GM23338 (cell line): ENCODE results near the gene URI1. TPM values are rescaled to one million over a fixed set of nuclear protein-coding genes. Genes with fewer than 3 reads are reported as not detected.

ENCODE experiments used
- ATAC-seq: fragments of 200-7000 bp; cut with Tn5 transposase; 3 replicates; pipeline ENCODE4 v1.9.1; 2020
- DNase-seq: peaks from one replicate; pipeline ENCODE4 v3.0.0-alpha.2; 2015; ENCODE audit warnings: low spot score
- H2AFZ ChIP-seq: fragments of 200-600 bp; sonication (generic); 2 replicates; pipeline ENCODE4 v1.8.0; 2016; ENCODE audit warnings: antibody characterized with exemption, mild to moderate bottlenecking, moderate library complexity
- H3F3A ChIP-seq: fragments of 200-600 bp; sonication (generic); replicated peaks from 2 replicates; pipeline ENCODE4 v1.8.0; 2017; ENCODE audit warnings: antibody characterized with exemption, mixed run types, low read depth
- H3K27ac ChIP-seq: fragments of 200-600 bp; sonication (generic); 2 replicates; pipeline ENCODE4 v1.6.1; 2016; ENCODE audit warnings: low read depth
- H3K27me3 ChIP-seq: fragments of 200-600 bp; sonication (generic); 2 replicates; pipeline ENCODE4 v1.8.0; 2016; ENCODE audit warnings: mild to moderate bottlenecking, mixed run types, moderate library complexity; ENCODE audit not compliant: insufficient read depth
- H3K36me3 ChIP-seq: fragments of 200-600 bp; sonication (generic); 2 replicates; pipeline ENCODE4 v1.8.0; 2016; ENCODE audit warnings: mild to moderate bottlenecking; ENCODE audit not compliant: insufficient read depth
- H3K4me1 ChIP-seq: fragments of 200-600 bp; sonication (generic); 2 replicates; pipeline ENCODE4 v1.8.0; 2016; ENCODE audit warnings: mild to moderate bottlenecking, moderate library complexity; ENCODE audit not compliant: insufficient read depth
- H3K4me2 ChIP-seq: fragments of 200-600 bp; sonication (generic); 2 replicates; pipeline ENCODE4 v1.7.1; 2017; ENCODE audit warnings: mixed run types
- H3K4me3 ChIP-seq: fragments of 200-600 bp; sonication (generic); 2 replicates; pipeline ENCODE4 v1.6.1; 2016; ENCODE audit warnings: mixed run types
- H3K79me2 ChIP-seq: fragments of 200-600 bp; sonication (generic); replicated peaks from 2 replicates; pipeline ENCODE4 v1.8.0; 2017; ENCODE audit warnings: mild to moderate bottlenecking; ENCODE audit not compliant: insufficient read depth
- H3K9me2 ChIP-seq: fragments of 200-600 bp; sonication (generic); 2 replicates; pipeline ENCODE4 v1.8.0; 2017; ENCODE audit not compliant: insufficient read depth
- H4K20me1 ChIP-seq: fragments of 200-600 bp; sonication (generic); replicated peaks from 2 replicates; pipeline ENCODE4 v1.8.0; 2017; ENCODE audit warnings: mild to moderate bottlenecking; ENCODE audit not compliant: insufficient read depth
- H3K27ac Mint-ChIP-seq: 2 replicates; pipeline ENCODE4 v1.8.0; 2020; ENCODE audit warnings: inconsistent platforms, mild to moderate bottlenecking, moderate library complexity, mixed read lengths
- H3K27me3 Mint-ChIP-seq: 3 replicates; pipeline ENCODE4 v1.8.0; 2022; ENCODE audit warnings: low read depth, mild to moderate bottlenecking, moderate library complexity, mixed read lengths, inconsistent platforms; ENCODE audit not compliant: insufficient read depth, poor library complexity
- H3K36me3 Mint-ChIP-seq: 3 replicates; pipeline ENCODE4 v1.8.0; 2021; ENCODE audit warnings: low read depth, mild to moderate bottlenecking, inconsistent platforms, moderate library complexity, mixed read lengths
- H3K4me1 Mint-ChIP-seq: 3 replicates; pipeline ENCODE4 v1.8.0; 2020; ENCODE audit warnings: mild to moderate bottlenecking, inconsistent platforms, mixed read lengths
- H3K4me3 Mint-ChIP-seq: 3 replicates; pipeline ENCODE4 v1.8.0; 2021; ENCODE audit warnings: moderate library complexity, mild to moderate bottlenecking, inconsistent platforms, mixed read lengths
- H3K9me3 Mint-ChIP-seq: 3 replicates; pipeline ENCODE4 v1.8.0; 2020; ENCODE audit warnings: moderate library complexity, mild to moderate bottlenecking, inconsistent platforms, mixed read lengths
- CREB1 ChIP-seq: fragments of 250-450 bp; sonication (Bioruptor Pico); IDR thresholded peaks from 2 replicates; pipeline ENCODE4 v1.5.0; 2020; ENCODE audit warnings: low read depth, mild to moderate bottlenecking, moderate library complexity
- CTCF ChIP-seq, 2 experiments: fragments of 200-600 bp in 1 of 2; sonication (generic) in 1 of 2; conservative IDR thresholded peaks; 2 replicates each; pipeline versions ENCODE4 v1.5.1 to v1.6.1; 2016 to 2017; ENCODE audit warnings: antibody characterized with exemption in 2 of 2, low read depth in 2 of 2, mild to moderate bottlenecking in 2 of 2, moderate library complexity in 1 of 2
- ETS1 ChIP-seq: IDR thresholded peaks from 2 replicates; pipeline ENCODE4 v1.6.1; 2016; ENCODE audit warnings: antibody characterized with exemption
- EZH2 ChIP-seq: fragments of 200-600 bp; sonication (generic); IDR thresholded peaks from one replicate; pipeline ENCODE4 v1.8.0; 2017; ENCODE audit warnings: antibody characterized with exemption, mild to moderate bottlenecking, low read depth; ENCODE audit not compliant: unreplicated experiment
- EZH2phosphoT487 ChIP-seq: fragments of 200-600 bp; sonication (generic); IDR thresholded peaks from one replicate; pipeline ENCODE4 v1.8.1; 2018; ENCODE audit warnings: antibody characterized with exemption; ENCODE audit not compliant: unreplicated experiment
- JUNB ChIP-seq: IDR thresholded peaks from one replicate; pipeline ENCODE4 v1.6.1; 2016; ENCODE audit warnings: antibody characterized with exemption; ENCODE audit not compliant: unreplicated experiment
- POLR2AphosphoS5 ChIP-seq: IDR thresholded peaks from 2 replicates; pipeline ENCODE4 v1.6.1; 2016; ENCODE audit warnings: antibody characterized with exemption, low read depth
- REST ChIP-seq: IDR thresholded peaks from one replicate; pipeline ENCODE4 v1.6.1; 2018; ENCODE audit warnings: antibody characterized with exemption; ENCODE audit not compliant: unreplicated experiment
- STAT1 ChIP-seq: IDR thresholded peaks from one replicate; pipeline ENCODE4 v1.6.1; 2016; ENCODE audit warnings: antibody characterized with exemption; ENCODE audit not compliant: unreplicated experiment
- ZNF114 ChIP-seq: fragments of 250-450 bp; sonication (Bioruptor Pico); IDR thresholded peaks from 2 replicates; pipeline ENCODE4 v1.5.0; 2020; ENCODE audit warnings: mild to moderate bottlenecking, moderate library complexity
- ZNF331 ChIP-seq: fragments of 250-450 bp; sonication (Bioruptor Pico); IDR thresholded peaks from 2 replicates; pipeline ENCODE4 v1.5.0; 2020; ENCODE audit warnings: low read depth, mild to moderate bottlenecking, moderate library complexity
- polyA plus RNA-seq: library from polyadenylated mRNA; unstranded; fragments of >200 nt; fragmentation: Nextera tagmentation; extraction: Ambion mirVana; gene quantifications from 2 replicates; pipeline ENCODE4 v1.2.1, GENCODE V29; 2016
- total RNA-seq: library from RNA; depleted of rRNA; stranded (reverse); fragments of >200 nt; shearing (Covaris generic); gene quantifications from 2 replicates; pipeline ENCODE4 v1.2.3, GENCODE V29; 2014

Gene URI1
- total and polyA plus RNA-seq, 2 experiments from 2014 or later: 27.6 to 68.4 TPM

GRCh38 chr19:30001301-30001700 lies 59.3 kb downstream of the URI1 start:
- H3K9me3 Mint-ChIP-seq: peaks cover 2% of the 10 kb centered on the region; the same call in 1 of the 3 replicates
- no peaks in the 10 kb centered on the region for H3K27me3 Mint-ChIP-seq
- H3K27me3 ChIP-seq: no peaks in the 10 kb centered on the region
- peaks cover 17% of the 10 kb centered on the region for H3K36me3 Mint-ChIP-seq
- no peak overlapping the region for H3K4me3 ChIP-seq
- H3F3A ChIP-seq: no peaks in the 10 kb centered on the region
- H3K36me3 ChIP-seq: no peaks in the 10 kb centered on the region
- no peak overlapping the region for H3K4me2 ChIP-seq
- DNase-seq (no peak), ATAC-seq (no peak)
- H3K4me3 Mint-ChIP-seq: no peak overlapping the region
- peaks cover 78% of the 10 kb centered on the region for H3K79me2 ChIP-seq
- H4K20me1 ChIP-seq: peaks cover 8% of the 10 kb centered on the region; the same call in 1 of the 2 replicates
- H3K27ac Mint-ChIP-seq: peak overlapping the region; percentile 22; the same call in 1 of the 2 replicates
- H3K4me1 ChIP-seq: 0 out of 2 replicates have a peak, but pooled peaks cover 10% of the 10 kb centered on the region
- peaks cover 22% of the 10 kb centered on the region; the same call in 2 of the 3 replicates for H3K4me1 Mint-ChIP-seq
- no peak overlapping the region for H2AFZ ChIP-seq
- no peak overlapping the region for H3K27ac ChIP-seq
- no peak for TF ChIP-seq ETS1
- TF ChIP-seq EZH2phosphoT487: no peak
- no peak for TF ChIP-seq ZNF331 (CRISPR knock-in tag)
- no peak for TF ChIP-seq ZNF114
- no peak for TF ChIP-seq CREB1 (CRISPR knock-in tag)
- TF ChIP-seq POLR2AphosphoS5: no peak
- no peak for TF ChIP-seq REST
- TF ChIP-seq JUNB: no peak
- no peak for TF ChIP-seq EZH2
- TF ChIP-seq CTCF (conservative IDR thresholded peaks at IDR 0.05; ENCODE audit: low read depth in 2 of 2): no peak
- TF ChIP-seq STAT1: no peak
- H3K9me2 ChIP-seq: no peaks in the 10 kb centered on the region
